PC-3 (cell line): ENCODE measurements around the gene TANK. TPM values are rescaled to one million over a fixed set of nuclear protein-coding genes. Genes with fewer than 3 reads are reported as not detected.

Experiments
- ATAC-seq: fragments of 200-7000 bp; cut with Tn5 transposase; 2 replicates; pipeline ENCODE4 v1.9.1; 2020; ENCODE audit warnings: mild to moderate bottlenecking, moderate library complexity
- BruUV-seq: library from RNA; stranded (reverse); fragments of 400-500 nt; replicated peaks from 2 replicates; lab custom pipeline; 2021; lab: Mats Ljungman, UMichigan
- CTCF ChIA-PET: fragments of 300-600 bp; sonication (Branson Sonifier 250); formaldehyde crosslinking; loops from one replicate; lab custom pipeline; 2022; ENCODE audit warnings: antibody characterized with exemption; lab: Charles Lee
- POLR2A ChIA-PET: fragments of 300-600 bp; sonication (Branson Sonifier 250); formaldehyde crosslinking; loops from one replicate; lab custom pipeline; 2022; ENCODE audit warnings: antibody characterized with exemption; ENCODE audit not compliant: unreplicated experiment; lab: Charles Lee
- DNase-seq: peaks from one replicate; pipeline ENCODE4 v3.0.0-alpha.2; 2015
- H2AFZ ChIP-seq: fragments of 300-600 bp; sonication (generic); 2 replicates; pipeline ENCODE4 v1.6.0; 2016; ENCODE audit warnings: antibody characterized with exemption, low read length
- H3F3A ChIP-seq: fragments of 300-600 bp; sonication (generic); one replicate; pipeline ENCODE4 v1.6.0; 2017; ENCODE audit warnings: antibody characterized with exemption, low read length, control low read depth, mild to moderate bottlenecking; ENCODE audit not compliant: unreplicated experiment
- H3K27ac ChIP-seq: fragments of 300-600 bp; sonication (generic); 2 replicates; pipeline ENCODE4 v1.5.1; 2016; ENCODE audit warnings: mild to moderate bottlenecking, low read length
- H3K27me3 ChIP-seq: fragments of 300-600 bp; sonication (generic); 2 replicates; pipeline ENCODE4 v1.6.1; 2016; ENCODE audit warnings: low read length, mixed read lengths
- H3K36me3 ChIP-seq: fragments of 300-600 bp; sonication (generic); 2 replicates; pipeline ENCODE4 v1.6.1; 2016; ENCODE audit warnings: low read depth, mixed run types, low read length, mixed read lengths
- H3K4me1 ChIP-seq: fragments of 300-600 bp; sonication (generic); 2 replicates; pipeline ENCODE4 v1.5.1; 2016; ENCODE audit warnings: low read length; ENCODE audit not compliant: insufficient read depth
- H3K4me2 ChIP-seq: fragments of 300-600 bp; sonication (generic); 2 replicates; pipeline ENCODE4 v1.6.0; 2016; ENCODE audit warnings: low read length
- H3K4me3 ChIP-seq: fragments of 300-600 bp; sonication (generic); 2 replicates; pipeline ENCODE4 v1.5.1; 2016; ENCODE audit warnings: mild to moderate bottlenecking, low read length, mixed read lengths
- H3K79me2 ChIP-seq: fragments of 300-600 bp; sonication (generic); 2 replicates; pipeline ENCODE4 v1.6.1; 2017; ENCODE audit warnings: low read length, mixed read lengths
- H3K9ac ChIP-seq: fragments of 300-600 bp; sonication (generic); 2 replicates; pipeline ENCODE4 v1.6.0; 2016; ENCODE audit warnings: mild to moderate bottlenecking, low read length
- H3K9me2 ChIP-seq: fragments of 300-600 bp; sonication (generic); replicated peaks from 2 replicates; pipeline ENCODE4 v1.6.1; 2016; ENCODE audit warnings: mixed run types, low read length, mixed read lengths
- H3K9me3 ChIP-seq: fragments of 300-600 bp; sonication (generic); 2 replicates; pipeline ENCODE4 v1.6.1; 2016; ENCODE audit warnings: low read length, mixed read lengths
- H4K20me1 ChIP-seq: fragments of 300-600 bp; sonication (generic); 2 replicates; pipeline ENCODE4 v1.6.1; 2016; ENCODE audit warnings: low read length, mixed read lengths
- EZH2 ChIP-seq: fragments of 300-600 bp; sonication (generic); IDR thresholded peaks from one replicate; pipeline ENCODE4 v1.6.1; 2017; ENCODE audit warnings: antibody characterized with exemption, mild to moderate bottlenecking, low read length; ENCODE audit not compliant: unreplicated experiment
- EZH2phosphoT487 ChIP-seq: fragments of 300-600 bp; sonication (generic); IDR thresholded peaks from 2 replicates; pipeline ENCODE4 v1.6.1; 2018; ENCODE audit warnings: mild to moderate bottlenecking, antibody characterized with exemption, low read length, borderline replicate concordance
- intact Hi-C: fragments of 100-400 bp; cut with micrococcal nuclease; formaldehyde crosslinking; loops from 2 replicates; pipeline ENCODE4 v1.9.0; 2023
- total RNA-seq: library from RNA; depleted of rRNA; stranded (reverse); fragments of >200 nt; gene quantifications from 2 replicates; pipeline ENCODE4 v1.2.3, GENCODE V29; 2014
- TF ChIP-seq, protein P1 (sequence below): fragments of 300-600 bp; sonication (generic); conservative IDR thresholded peaks from 2 replicates; pipeline ENCODE4 v1.5.1; 2017; ENCODE audit warnings: antibody characterized with exemption, low read depth, mild to moderate bottlenecking, low read length

The TANK gene
- total RNA-seq, 1 experiment from 2014 or later: 23.7 TPM

DNA sequence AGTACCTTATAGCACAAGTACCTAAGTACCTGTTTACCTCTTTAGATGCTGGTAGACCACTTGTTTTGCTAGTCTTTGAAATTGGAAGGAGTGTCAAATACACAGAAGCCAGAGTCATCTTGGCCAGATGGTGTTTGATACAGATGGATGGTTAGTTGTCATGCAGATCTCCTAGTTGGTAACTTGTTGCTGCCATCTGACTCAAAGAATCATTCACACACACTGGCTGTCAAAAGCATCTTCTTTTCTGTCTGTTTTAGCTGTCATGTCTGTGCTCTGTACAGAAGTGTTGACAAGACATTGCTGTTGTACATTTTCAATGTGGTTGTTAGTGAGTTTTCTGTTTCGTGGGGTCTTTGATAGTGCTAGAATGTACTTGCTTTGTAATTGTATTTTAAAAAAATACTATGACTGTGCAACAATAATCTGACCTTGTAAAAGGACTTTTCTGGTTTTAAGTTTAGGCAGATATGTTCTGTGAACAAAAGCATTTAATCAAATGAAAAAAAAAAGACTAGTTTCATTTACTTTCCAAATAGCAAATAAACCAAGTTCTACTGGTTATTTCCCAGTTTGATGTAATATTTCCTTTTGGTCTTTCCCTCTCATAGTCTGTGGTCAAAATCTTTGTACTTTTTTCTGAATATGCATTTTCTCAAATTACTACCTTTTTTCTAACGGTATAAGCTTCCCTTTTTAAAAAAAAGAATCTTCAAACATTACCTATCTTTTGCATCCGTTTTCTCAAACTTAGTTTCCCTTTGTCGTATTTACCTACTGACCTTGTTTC, 39.9 kb downstream of the TANK start:
- ATAC-seq (no peak), DNase-seq (no peak)
- peaks cover 20% of the 10 kb centered on the region for H3K36me3 ChIP-seq
- intact Hi-C loops: no loop called here
- ChIA-PET CTCF (no interaction called here), POLR2A (no interaction called here)
- no peak overlapping the region for H3K27ac ChIP-seq
- no TSS peak for BruUV-seq
- H3K79me2 ChIP-seq: no peaks in the 10 kb centered on the region
- H3K9me2 ChIP-seq: no peaks in the 10 kb centered on the region
- H3K27me3 ChIP-seq: no peaks in the 10 kb centered on the region
- no peaks in the 10 kb centered on the region for H3K9me3 ChIP-seq
- no peaks in the 10 kb centered on the region for H3F3A ChIP-seq
- TF ChIP-seq EZH2: no peak
- no peak for TF ChIP-seq EZH2phosphoT487
- TF ChIP-seq, protein P1, sequence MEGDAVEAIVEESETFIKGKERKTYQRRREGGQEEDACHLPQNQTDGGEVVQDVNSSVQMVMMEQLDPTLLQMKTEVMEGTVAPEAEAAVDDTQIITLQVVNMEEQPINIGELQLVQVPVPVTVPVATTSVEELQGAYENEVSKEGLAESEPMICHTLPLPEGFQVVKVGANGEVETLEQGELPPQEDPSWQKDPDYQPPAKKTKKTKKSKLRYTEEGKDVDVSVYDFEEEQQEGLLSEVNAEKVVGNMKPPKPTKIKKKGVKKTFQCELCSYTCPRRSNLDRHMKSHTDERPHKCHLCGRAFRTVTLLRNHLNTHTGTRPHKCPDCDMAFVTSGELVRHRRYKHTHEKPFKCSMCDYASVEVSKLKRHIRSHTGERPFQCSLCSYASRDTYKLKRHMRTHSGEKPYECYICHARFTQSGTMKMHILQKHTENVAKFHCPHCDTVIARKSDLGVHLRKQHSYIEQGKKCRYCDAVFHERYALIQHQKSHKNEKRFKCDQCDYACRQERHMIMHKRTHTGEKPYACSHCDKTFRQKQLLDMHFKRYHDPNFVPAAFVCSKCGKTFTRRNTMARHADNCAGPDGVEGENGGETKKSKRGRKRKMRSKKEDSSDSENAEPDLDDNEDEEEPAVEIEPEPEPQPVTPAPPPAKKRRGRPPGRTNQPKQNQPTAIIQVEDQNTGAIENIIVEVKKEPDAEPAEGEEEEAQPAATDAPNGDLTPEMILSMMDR: no peak
- no peaks in the 10 kb centered on the region for H3K4me1 ChIP-seq
- H3K4me2 ChIP-seq: no peak overlapping the region
- H2AFZ ChIP-seq: no peak overlapping the region
- H3K4me3 ChIP-seq: no peak overlapping the region
- no peak overlapping the region for H3K9ac ChIP-seq
- no peaks in the 10 kb centered on the region for H4K20me1 ChIP-seq

DNA sequence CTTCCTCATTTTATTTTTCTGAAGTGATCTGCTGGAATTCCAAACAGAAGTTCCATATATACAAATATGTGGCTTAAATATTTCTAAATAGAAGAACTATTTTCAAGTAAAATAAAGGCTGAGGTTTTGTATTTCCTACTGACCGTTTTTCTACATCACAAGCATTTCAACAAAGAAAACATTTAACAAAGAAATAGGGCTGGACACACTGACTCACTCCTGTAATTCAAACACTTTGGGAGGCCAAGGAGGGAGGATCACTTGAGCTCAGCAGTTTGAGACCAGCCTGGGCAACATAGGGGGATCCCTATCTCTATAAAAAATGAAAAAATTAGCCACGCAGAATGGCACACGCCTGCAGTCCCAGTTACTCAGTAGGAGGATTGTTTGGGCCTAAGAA, 44.6 kb downstream of the TANK start:
- H3K27me3 ChIP-seq: no peaks in the 10 kb centered on the region
- intact Hi-C loops: loop anchor here (5.0 kb wide), 1 partner anchor 43 kb away; the partner anchor contains the start of gene TANK
- POLR2A ChIA-PET: no interaction called here
- ATAC-seq (no peak), DNase-seq (no peak)
- peaks cover 18% of the 10 kb centered on the region for H3K36me3 ChIP-seq
- no peak overlapping the region for H3K4me3 ChIP-seq
- H3K79me2 ChIP-seq: no peaks in the 10 kb centered on the region
- H3K9ac ChIP-seq: no peak overlapping the region
- H3K27ac ChIP-seq: no peak overlapping the region
- no peak for TF ChIP-seq EZH2
- no peak for TF ChIP-seq EZH2phosphoT487
- TF ChIP-seq, protein P1: no peak
- H3K9me3 ChIP-seq: no peaks in the 10 kb centered on the region
- no peak overlapping the region for H2AFZ ChIP-seq
- peaks cover 12% of the 10 kb centered on the region for H3K4me1 ChIP-seq
- CTCF ChIA-PET: no interaction called here
- no peaks in the 10 kb centered on the region for H3F3A ChIP-seq
- BruUV-seq: no TSS peak
- H3K9me2 ChIP-seq: no peaks in the 10 kb centered on the region
- no peak overlapping the region for H3K4me2 ChIP-seq
- H4K20me1 ChIP-seq: no peaks in the 10 kb centered on the region

DNA sequence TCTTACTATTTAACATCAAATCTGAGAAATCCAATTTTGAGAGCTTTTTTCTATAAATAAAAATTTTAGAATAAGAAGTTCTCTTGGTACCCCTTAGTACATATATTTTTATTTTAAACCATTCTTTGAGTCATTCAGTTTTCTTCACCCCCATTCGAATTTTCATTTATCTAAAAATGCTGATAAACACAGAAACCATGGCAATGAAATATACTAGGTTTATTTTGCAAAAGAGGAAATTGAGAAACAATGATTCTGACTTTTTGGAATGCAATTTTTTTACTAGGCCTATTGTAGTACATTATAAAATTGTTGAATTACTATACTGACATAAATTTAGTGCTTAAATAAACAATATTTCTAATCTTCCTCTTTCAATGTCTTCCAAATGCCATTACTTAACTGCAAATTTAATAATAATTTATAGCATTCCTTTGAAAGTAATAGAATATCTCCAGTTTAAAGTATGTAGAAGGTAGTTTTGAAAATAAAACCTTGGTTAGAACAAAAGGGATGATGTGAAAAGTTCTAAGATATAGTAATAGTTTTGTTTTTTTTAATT, 46.3 kb downstream of the TANK start:
- ChIA-PET CTCF (no interaction called here), POLR2A (no interaction called here)
- TF ChIP-seq, protein P1: no peak
- TF ChIP-seq EZH2: no peak
- TF ChIP-seq EZH2phosphoT487: no peak
- no peak for DNase-seq
- BruUV-seq: no TSS peak
- no peak overlapping the region for H3K4me2 ChIP-seq
- no peak for ATAC-seq
- H3K9ac ChIP-seq: no peak overlapping the region
- peaks cover 18% of the 10 kb centered on the region for H3K36me3 ChIP-seq
- peaks cover 12% of the 10 kb centered on the region for H3K4me1 ChIP-seq
- no peaks in the 10 kb centered on the region for H3K79me2 ChIP-seq
- H3K4me3 ChIP-seq: no peak overlapping the region
- intact Hi-C loops: loop anchor here (5.0 kb wide), 1 partner anchor 44 kb away; the partner anchor contains the start of gene TANK
- H3K27me3 ChIP-seq: no peaks in the 10 kb centered on the region
- H3F3A ChIP-seq: no peaks in the 10 kb centered on the region
- H2AFZ ChIP-seq: no peak overlapping the region
- no peak overlapping the region for H3K27ac ChIP-seq
- H3K9me2 ChIP-seq: no peaks in the 10 kb centered on the region
- H4K20me1 ChIP-seq: no peaks in the 10 kb centered on the region
- no peaks in the 10 kb centered on the region for H3K9me3 ChIP-seq
